ENCODE results near the gene THSD8. TPM values are rescaled to one million over a fixed set of nuclear protein-coding genes. Genes with fewer than 3 reads are reported as not detected.
"Not testable (repeated sequence)": the region's sequence is repeated elsewhere in the genome, so short reads cannot be mapped to it uniquely, and the experiment has no call there.

The THSD8 gene
- polyA plus RNA-seq, 2 of the 4 experiments (the other 2 are of a cell fraction): 4.9 TPM; not detected in 1

DNA sequence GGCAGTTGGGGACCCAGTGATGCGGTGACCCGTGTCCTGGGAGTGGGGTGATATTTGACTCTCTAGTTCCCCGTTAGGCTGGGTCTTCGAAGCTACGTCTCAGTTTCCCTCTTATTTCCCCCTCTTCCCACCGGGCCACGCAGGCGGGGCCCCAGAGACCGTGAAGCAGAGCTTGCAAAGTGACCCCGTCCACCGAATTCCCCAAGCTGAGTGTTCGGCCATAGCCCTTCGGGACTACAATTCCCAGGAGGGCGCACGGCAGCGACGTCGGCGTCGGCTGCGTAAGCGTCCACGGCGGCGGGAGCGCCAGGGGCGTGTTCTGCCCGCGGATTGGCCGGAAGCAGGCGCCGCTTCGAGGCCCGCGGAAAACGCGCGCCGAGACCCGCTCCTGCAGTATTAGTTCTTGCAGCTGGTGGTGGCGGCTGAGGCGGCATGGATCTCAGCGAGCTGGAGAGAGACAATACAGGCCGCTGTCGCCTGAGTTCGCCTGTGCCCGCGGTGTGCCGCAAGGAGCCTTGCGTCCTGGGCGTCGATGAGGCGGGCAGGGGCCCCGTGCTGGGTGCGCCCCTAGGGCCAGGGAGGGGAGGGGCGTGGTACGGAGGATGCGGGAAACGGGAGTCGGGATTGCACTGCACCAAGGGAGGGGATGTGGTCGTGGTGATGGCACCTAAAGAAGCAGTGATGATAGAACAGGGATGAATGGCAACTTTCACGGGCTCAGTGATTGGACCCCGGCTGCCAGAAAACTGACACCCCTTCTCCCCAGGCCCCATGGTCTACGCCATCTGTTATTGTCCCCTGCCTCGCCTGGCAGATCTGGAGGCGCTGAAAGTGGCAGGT lies 4.6 kb downstream of the THSD8 start, which contains the start of gene RNASEH2A (continued):
- TF ChIP-seq, protein P1, sequence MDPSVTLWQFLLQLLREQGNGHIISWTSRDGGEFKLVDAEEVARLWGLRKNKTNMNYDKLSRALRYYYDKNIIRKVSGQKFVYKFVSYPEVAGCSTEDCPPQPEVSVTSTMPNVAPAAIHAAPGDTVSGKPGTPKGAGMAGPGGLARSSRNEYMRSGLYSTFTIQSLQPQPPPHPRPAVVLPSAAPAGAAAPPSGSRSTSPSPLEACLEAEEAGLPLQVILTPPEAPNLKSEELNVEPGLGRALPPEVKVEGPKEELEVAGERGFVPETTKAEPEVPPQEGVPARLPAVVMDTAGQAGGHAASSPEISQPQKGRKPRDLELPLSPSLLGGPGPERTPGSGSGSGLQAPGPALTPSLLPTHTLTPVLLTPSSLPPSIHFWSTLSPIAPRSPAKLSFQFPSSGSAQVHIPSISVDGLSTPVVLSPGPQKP (IDR thresholded peaks at IDR 0.05; ENCODE audit: low read depth, low read length): no peak
- TF ChIP-seq HOXB5 (CRISPR knock-in tag; IDR thresholded peaks at IDR 0.05) (no peak), TFCP2L1 (CRISPR knock-in tag; IDR thresholded peaks at IDR 0.05) (no peak), FOSL2 (IDR thresholded peaks at IDR 0.05) (no peak), FOSL2 (CRISPR knock-in tag; IDR thresholded peaks at IDR 0.05) (no peak), FOSB (CRISPR knock-in tag; IDR thresholded peaks at IDR 0.05) (no peak), POLR2A (IDR thresholded peaks at IDR 0.05; ENCODE audit: low read length) (peak; percentile 42), ZC3H11A (IDR thresholded peaks at IDR 0.05) (no peak), NPAS2 (CRISPR knock-in tag; IDR thresholded peaks at IDR 0.05; ENCODE audit: borderline replicate concordance) (no peak), ESRRA (IDR thresholded peaks at IDR 0.05; ENCODE audit: borderline replicate concordance, low read length) (no peak), CHD2 (IDR thresholded peaks at IDR 0.05; ENCODE audit: low read length, partially characterized antibody) (no peak)

DNA sequence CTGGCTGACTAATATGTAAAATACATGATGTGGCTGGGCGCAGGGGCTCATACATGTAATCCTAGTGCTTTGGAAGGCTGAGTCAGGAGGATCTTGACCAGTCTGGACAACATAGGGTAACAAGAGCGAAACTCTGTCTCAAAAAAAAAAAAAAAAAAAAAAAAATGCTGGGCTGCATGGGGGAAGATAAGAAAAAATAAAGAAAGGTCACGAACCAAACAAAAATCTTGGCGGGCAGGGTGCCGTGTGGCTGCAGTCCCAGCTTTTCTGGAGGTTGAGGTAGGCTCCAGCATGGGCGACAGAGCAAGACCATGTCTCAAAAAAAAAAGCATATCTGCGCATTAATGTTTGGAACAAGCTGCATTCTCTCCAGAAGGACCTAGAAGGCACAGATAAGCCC lies 13.2 kb downstream of the THSD8 start:
- no peaks in the 10 kb centered on the region for H3K4me1 ChIP-seq
- ChIA-PET POLR2A (no interaction called here), CTCF (interaction anchor here (0.6 to 1.9 kb wide), 7 partner anchors 9 to 58 kb away, joined by 3 to 10 read pairs (median 5); partner anchors contain the start of gene RNASEH2A)
- H3K27ac ChIP-seq: no peak overlapping the region
- no peak overlapping the region for H3K4me2 ChIP-seq
- WGBS (ENCODE audit: missing lambda C conversion rate): 88% methylated on average over 7 of the region's 7 CpGs
- FAIRE-seq (no peak), ATAC-seq (no peak), DNase-seq (ENCODE audit: low read depth in 1 of 2, low spot score in 1 of 2) (no peak)
- no peak overlapping the region for H3K4me3 ChIP-seq
- TF ChIP-seq RAD21 (conservative IDR thresholded peaks at IDR 0.05 in 1 of 2, IDR thresholded peaks at IDR 0.05 in 1 of 2) (no peak), FOXS1 (CRISPR knock-in tag; IDR thresholded peaks at IDR 0.05) (no peak), NFE2L2 (conservative IDR thresholded peaks at IDR 0.05; ENCODE audit: low read length) (no peak), MYC (IDR thresholded peaks at IDR 0.05; ENCODE audit: borderline replicate concordance, low read length) (no peak), CBX2 (IDR thresholded peaks at IDR 0.05; ENCODE audit: borderline replicate concordance, low read depth) (no peak), TFCP2L1 (CRISPR knock-in tag; IDR thresholded peaks at IDR 0.05) (no peak), EP300 (IDR thresholded peaks at IDR 0.05) (no peak), ZSCAN20 (CRISPR knock-in tag; IDR thresholded peaks at IDR 0.05) (no peak), ZC3H11A (IDR thresholded peaks at IDR 0.05) (no peak), JUN (IDR thresholded peaks at IDR 0.05) (no peak), GATA3 (IDR thresholded peaks at IDR 0.05; ENCODE audit: borderline replicate concordance) (no peak), BHLHE40 (IDR thresholded peaks at IDR 0.05; ENCODE audit: low read depth, low read length) (no peak)
- TF ChIP-seq, protein P2, sequence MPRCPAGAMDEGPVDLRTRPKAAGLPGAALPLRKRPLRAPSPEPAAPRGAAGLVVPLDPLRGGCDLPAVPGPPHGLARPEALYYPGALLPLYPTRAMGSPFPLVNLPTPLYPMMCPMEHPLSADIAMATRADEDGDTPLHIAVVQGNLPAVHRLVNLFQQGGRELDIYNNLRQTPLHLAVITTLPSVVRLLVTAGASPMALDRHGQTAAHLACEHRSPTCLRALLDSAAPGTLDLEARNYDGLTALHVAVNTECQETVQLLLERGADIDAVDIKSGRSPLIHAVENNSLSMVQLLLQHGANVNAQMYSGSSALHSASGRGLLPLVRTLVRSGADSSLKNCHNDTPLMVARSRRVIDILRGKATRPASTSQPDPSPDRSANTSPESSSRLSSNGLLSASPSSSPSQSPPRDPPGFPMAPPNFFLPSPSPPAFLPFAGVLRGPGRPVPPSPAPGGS (IDR thresholded peaks at IDR 0.05): no peak
- no peaks in the 10 kb centered on the region for H3K9me3 ChIP-seq

DNA sequence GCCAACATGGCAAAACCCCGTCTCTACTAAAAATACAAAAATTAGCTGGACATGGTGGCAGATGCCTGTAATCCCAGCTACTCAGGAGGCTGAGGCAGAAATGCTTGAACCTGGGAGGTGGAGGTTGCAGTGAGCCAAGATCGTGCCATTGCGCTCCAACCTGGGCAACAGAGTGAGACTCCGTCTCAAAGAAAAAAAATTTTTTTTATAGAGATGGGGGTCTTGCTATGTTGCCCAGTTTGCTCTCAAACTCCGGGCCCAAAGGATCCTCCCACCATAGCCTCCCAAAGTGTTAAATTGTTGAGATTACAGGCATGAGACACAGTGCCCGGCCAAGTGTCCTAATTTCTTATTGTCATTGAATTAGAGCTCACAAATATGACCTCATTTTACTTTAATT lies 15.3 kb downstream of the THSD8 start:
- 91% methylated on average over 6 of the region's 6 CpGs for WGBS (ENCODE audit: missing lambda C conversion rate)
- H3K9me3 ChIP-seq; FAIRE-seq; H3K4me1 ChIP-seq; H3K4me3 ChIP-seq; DNase-seq (ENCODE audit: low read depth in 1 of 2, low spot score in 1 of 2); H3K4me2 ChIP-seq; H3K27ac ChIP-seq; ATAC-seq; POLR2A ChIA-PET: not testable (repeated sequence)
- CTCF ChIA-PET: interaction anchor here (0.6 to 3.6 kb wide), 4 partner anchors 21 to 68 kb away, joined by 4 to 11 read pairs (median 7); no protein-coding TSS in a partner anchor

DNA sequence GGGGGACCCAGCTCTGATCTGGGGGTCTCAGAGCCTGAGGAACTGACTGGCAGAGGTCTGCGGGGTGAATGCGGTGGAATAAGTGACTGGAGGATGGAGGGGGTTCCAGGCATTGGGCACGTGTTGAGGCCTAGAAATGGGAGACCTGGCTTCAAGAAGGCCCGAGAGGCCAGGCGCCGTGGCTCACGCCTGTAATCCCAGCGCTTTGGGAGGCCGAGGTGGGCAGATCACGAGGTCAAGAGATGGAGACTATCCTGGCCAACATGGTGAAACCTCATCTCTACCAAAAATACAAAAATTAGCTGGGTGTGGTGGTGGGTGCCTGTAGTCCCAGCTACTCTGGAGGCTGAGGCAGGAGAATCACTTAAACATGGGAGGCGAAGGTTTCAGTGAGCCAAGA lies 15.9 kb downstream of the THSD8 start:
- ChIA-PET POLR2A (interaction anchor here (0.6 kb wide), 1 partner anchor 115 kb away, joined by 4 read pairs; no protein-coding TSS in a partner anchor), CTCF (interaction anchor here (0.7 to 3.6 kb wide), 5 partner anchors 12 to 121 kb away, joined by 3 to 11 read pairs (median 4); partner anchors contain the start of gene FBXW9)
- not testable (repeated sequence) for H3K27ac ChIP-seq; H3K4me1 ChIP-seq; FAIRE-seq; H3K9me3 ChIP-seq; H3K4me2 ChIP-seq; H3K4me3 ChIP-seq; ATAC-seq; DNase-seq (ENCODE audit: low read depth in 1 of 2, low spot score in 1 of 2)
- WGBS (ENCODE audit: missing lambda C conversion rate): 94% methylated on average over 11 of the region's 11 CpGs

All from A549 (cell line).